Liver (tissue), 3 donors: ENCODE results near the gene GLIPR2.

Experiments
- CTCF ChIP-seq: fragments of 150-350 bp; IDR thresholded peaks from 2 replicates; pipeline ENCODE4 v1.5.1; 2017; ENCODE audit warnings: improper control_type of control experiment, low read depth, low read length; ENCODE audit not compliant: missing input control
- EGR1 ChIP-seq, 2 donors: IDR thresholded peaks; 2 replicates each; pipeline ENCODE4 v1.6.1; 2016 to 2018; ENCODE audit warnings: antibody characterized with exemption in 2 of 2, low read depth in 2 of 2
- GABPA ChIP-seq, 2 donors: IDR thresholded peaks in 1 of 2; conservative IDR thresholded peaks in 1 of 2; 2 replicates each; pipeline ENCODE4 v1.6.1; 2016; ENCODE audit warnings: antibody characterized with exemption in 2 of 2, mild to moderate bottlenecking in 1 of 2, moderate library complexity in 1 of 2
- HNF4A ChIP-seq, 2 donors: conservative IDR thresholded peaks; 2 replicates each; pipeline ENCODE4 v1.6.1; 2016; ENCODE audit warnings: antibody characterized with exemption in 2 of 2, mild to moderate bottlenecking in 2 of 2
- HNF4G ChIP-seq: IDR thresholded peaks from 2 replicates; pipeline ENCODE4 v1.6.1; 2016; ENCODE audit warnings: antibody characterized with exemption
- JUND ChIP-seq, 2 donors: IDR thresholded peaks; 2 replicates each; pipeline ENCODE4 v1.6.1; 2016; ENCODE audit warnings: antibody characterized with exemption in 2 of 2
- RAD21 ChIP-seq, 2 donors: IDR thresholded peaks; 2 replicates each; pipeline ENCODE4 v1.6.1; 2016; ENCODE audit warnings: antibody characterized with exemption in 2 of 2, mild to moderate bottlenecking in 2 of 2
- SP1 ChIP-seq: IDR thresholded peaks from 2 replicates; pipeline ENCODE4 v1.6.1; 2018; ENCODE audit warnings: antibody characterized with exemption, mild to moderate bottlenecking
- ZBTB33 ChIP-seq: IDR thresholded peaks from 2 replicates; pipeline ENCODE4 v1.6.1; 2016; ENCODE audit warnings: antibody characterized with exemption
- TF ChIP-seq, protein P1 (sequence below): IDR thresholded peaks from 2 replicates; pipeline ENCODE4 v1.6.1; 2016; ENCODE audit warnings: antibody characterized with exemption, mild to moderate bottlenecking
- TF ChIP-seq, protein P2 (sequence below): IDR thresholded peaks from 2 replicates; pipeline ENCODE4 v1.6.1; 2016; ENCODE audit warnings: antibody characterized with exemption
- TF ChIP-seq, protein P3 (sequence below): IDR thresholded peaks from 2 replicates; pipeline ENCODE4 v1.6.1; 2016; ENCODE audit warnings: antibody characterized with exemption
- donor health status: healthy.
- donor health status: healthy.

GRCh38 chr9:36194326-36195000, 57.9 kb downstream of the GLIPR2 start:
- TF ChIP-seq CTCF (no peak), ZBTB33 (no peak), GABPA (IDR thresholded peaks at IDR 0.05 in 1 of 2, conservative IDR thresholded peaks at IDR 0.05 in 1 of 2) (no peak), HNF4A (conservative IDR thresholded peaks at IDR 0.05) (no peak), HNF4G (no peak), EGR1 (IDR thresholded peaks at IDR 0.05; ENCODE audit: low read depth in 2 of 2) (no peak), RAD21 (IDR thresholded peaks at IDR 0.05) (no peak), JUND (IDR thresholded peaks at IDR 0.05) (no peak), SP1 (no peak)
- TF ChIP-seq, protein P1, sequence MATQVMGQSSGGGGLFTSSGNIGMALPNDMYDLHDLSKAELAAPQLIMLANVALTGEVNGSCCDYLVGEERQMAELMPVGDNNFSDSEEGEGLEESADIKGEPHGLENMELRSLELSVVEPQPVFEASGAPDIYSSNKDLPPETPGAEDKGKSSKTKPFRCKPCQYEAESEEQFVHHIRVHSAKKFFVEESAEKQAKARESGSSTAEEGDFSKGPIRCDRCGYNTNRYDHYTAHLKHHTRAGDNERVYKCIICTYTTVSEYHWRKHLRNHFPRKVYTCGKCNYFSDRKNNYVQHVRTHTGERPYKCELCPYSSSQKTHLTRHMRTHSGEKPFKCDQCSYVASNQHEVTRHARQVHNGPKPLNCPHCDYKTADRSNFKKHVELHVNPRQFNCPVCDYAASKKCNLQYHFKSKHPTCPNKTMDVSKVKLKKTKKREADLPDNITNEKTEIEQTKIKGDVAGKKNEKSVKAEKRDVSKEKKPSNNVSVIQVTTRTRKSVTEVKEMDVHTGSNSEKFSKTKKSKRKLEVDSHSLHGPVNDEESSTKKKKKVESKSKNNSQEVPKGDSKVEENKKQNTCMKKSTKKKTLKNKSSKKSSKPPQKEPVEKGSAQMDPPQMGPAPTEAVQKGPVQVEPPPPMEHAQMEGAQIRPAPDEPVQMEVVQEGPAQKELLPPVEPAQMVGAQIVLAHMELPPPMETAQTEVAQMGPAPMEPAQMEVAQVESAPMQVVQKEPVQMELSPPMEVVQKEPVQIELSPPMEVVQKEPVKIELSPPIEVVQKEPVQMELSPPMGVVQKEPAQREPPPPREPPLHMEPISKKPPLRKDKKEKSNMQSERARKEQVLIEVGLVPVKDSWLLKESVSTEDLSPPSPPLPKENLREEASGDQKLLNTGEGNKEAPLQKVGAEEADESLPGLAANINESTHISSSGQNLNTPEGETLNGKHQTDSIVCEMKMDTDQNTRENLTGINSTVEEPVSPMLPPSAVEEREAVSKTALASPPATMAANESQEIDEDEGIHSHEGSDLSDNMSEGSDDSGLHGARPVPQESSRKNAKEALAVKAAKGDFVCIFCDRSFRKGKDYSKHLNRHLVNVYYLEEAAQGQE: no peak
- TF ChIP-seq, protein P2, sequence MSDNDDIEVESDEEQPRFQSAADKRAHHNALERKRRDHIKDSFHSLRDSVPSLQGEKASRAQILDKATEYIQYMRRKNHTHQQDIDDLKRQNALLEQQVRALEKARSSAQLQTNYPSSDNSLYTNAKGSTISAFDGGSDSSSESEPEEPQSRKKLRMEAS: no peak
- TF ChIP-seq, protein P3, sequence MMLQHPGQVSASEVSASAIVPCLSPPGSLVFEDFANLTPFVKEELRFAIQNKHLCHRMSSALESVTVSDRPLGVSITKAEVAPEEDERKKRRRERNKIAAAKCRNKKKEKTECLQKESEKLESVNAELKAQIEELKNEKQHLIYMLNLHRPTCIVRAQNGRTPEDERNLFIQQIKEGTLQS: no peak
